ENCODE data around the gene OSBPL10. TPM values are rescaled to one million over a fixed set of nuclear protein-coding genes. Genes with fewer than 3 reads are reported as not detected.

OSBPL10 gene
- total and polyA plus RNA-seq, 2 of the 4 experiments (the other 2 are of a cell fraction): 9.5 to 10.1 TPM

DNA sequence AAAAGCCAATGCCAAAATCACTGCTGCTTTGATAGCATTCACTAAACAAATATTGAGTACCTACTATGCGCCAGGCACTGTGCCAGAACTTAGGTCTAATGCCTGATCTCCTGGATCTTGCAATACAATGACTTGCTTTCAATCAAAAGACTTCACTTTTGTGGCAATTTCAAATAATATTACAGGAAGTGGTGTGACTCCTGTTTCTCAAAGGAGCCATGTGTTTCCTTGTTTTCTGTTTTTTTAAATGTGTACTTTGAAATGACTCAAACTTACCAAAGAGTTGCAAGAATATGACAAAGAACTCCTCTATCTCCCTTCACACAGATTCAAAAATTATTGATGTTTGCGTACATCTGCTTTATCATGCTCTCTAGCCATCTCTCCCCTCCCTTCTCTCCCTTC lies 18.3 kb downstream of the OSBPL10 start:
- no peak overlapping the region for H2AK5ac ChIP-seq (ENCODE audit: low read depth, low read length)
- H4K20me1 ChIP-seq (ENCODE audit: insufficient read depth, low read length): no peaks in the 10 kb centered on the region
- DNase-seq (peak; percentile 20), ATAC-seq (ENCODE audit: low read depth) (no peak)
- ChIA-PET CTCF (no interaction called here), POLR2A (ENCODE audit: unreplicated experiment) (no interaction called here)
- H3K27me3 ChIP-seq (ENCODE audit: control insufficient read depth, insufficient read depth, low read length): no peaks in the 10 kb centered on the region
- no peak overlapping the region for H3K9ac ChIP-seq (ENCODE audit: low read depth, low read length)
- TF ChIP-seq, protein P1, sequence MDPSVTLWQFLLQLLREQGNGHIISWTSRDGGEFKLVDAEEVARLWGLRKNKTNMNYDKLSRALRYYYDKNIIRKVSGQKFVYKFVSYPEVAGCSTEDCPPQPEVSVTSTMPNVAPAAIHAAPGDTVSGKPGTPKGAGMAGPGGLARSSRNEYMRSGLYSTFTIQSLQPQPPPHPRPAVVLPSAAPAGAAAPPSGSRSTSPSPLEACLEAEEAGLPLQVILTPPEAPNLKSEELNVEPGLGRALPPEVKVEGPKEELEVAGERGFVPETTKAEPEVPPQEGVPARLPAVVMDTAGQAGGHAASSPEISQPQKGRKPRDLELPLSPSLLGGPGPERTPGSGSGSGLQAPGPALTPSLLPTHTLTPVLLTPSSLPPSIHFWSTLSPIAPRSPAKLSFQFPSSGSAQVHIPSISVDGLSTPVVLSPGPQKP (IDR thresholded peaks at IDR 0.05; ENCODE audit: borderline replicate concordance, low read depth, low read length): no peak
- no peak for TF ChIP-seq RAD21 (IDR thresholded peaks at IDR 0.05; ENCODE audit: low read length)
- no peak for TF ChIP-seq MAFK (IDR thresholded peaks at IDR 0.05; ENCODE audit: low read depth, low read length)
- TF ChIP-seq RCOR1 (IDR thresholded peaks at IDR 0.05; ENCODE audit: insufficient replicate concordance, low read length): no peak
- TF ChIP-seq RFX5 (IDR thresholded peaks at IDR 0.05; ENCODE audit: low read depth, low read length): no peak
- TF ChIP-seq SMC3 (IDR thresholded peaks at IDR 0.05; ENCODE audit: low read depth, low read length): no peak
- TF ChIP-seq BHLHE40 (IDR thresholded peaks at IDR 0.05; ENCODE audit: low read depth, low read length): no peak
- no peak overlapping the region for H4K5ac ChIP-seq (ENCODE audit: low read depth, low read length)
- H3K4me1 ChIP-seq (ENCODE audit: control insufficient read depth, insufficient read depth, low read length): peaks cover 12% of the 10 kb centered on the region
- no peak overlapping the region for H2BK20ac ChIP-seq (ENCODE audit: low read depth, low read length)
- H3K18ac ChIP-seq (ENCODE audit: low read depth, low read length): no peak overlapping the region
- BruUV-seq (replicated peaks): no TSS peak
- no peak overlapping the region for H3K4me3 ChIP-seq (ENCODE audit: insufficient read depth, low read depth, low read length)
- H3K79me1 ChIP-seq (ENCODE audit: low read depth in 1 of 2, low read length in 2 of 2): peaks cover 12 to 21% of the 10 kb centered on the region in 2 experiments
- H3K14ac ChIP-seq (replicated peaks; ENCODE audit: low read depth, low read length): no peak overlapping the region
- peak overlapping the region; percentile 24; the same call in 1 of the 2 replicates for H3K4ac ChIP-seq (ENCODE audit: low read depth, low read length)
- no peak overlapping the region for H2BK5ac ChIP-seq (ENCODE audit: low read depth, low read length, poor library complexity, severe bottlenecking)
- dilution Hi-C loops (cut with HindIII; ENCODE audit: low sequenced_read_pairs, unreplicated experiment): no loop called here
- in situ Hi-C loops (cut with MboI; ENCODE audit: low sequenced_read_pairs): no loop called here
- no peak overlapping the region for H2AK9ac ChIP-seq (replicated peaks; ENCODE audit: low read depth, low read length, poor library complexity)
- intact Hi-C loops (cut with micrococcal nuclease): loop anchor here (5.0 kb wide), 1 partner anchor 36 kb away; no protein-coding TSS in a partner anchor
- H2BK120ac ChIP-seq (ENCODE audit: low read depth, low read length): peak overlapping the region; percentile 11; the same call in 1 of the 2 replicates
- WGBS, 2 experiments (ENCODE audit: extremely low coverage in 2 of 2, insufficient read length in 1 of 2): no CpG with 5 or more reads among the region's 2 CpGs
- H3K9me3 ChIP-seq (ENCODE audit: control insufficient read depth, insufficient read depth, low read length): no peaks in the 10 kb centered on the region
- no peak overlapping the region for H3K23ac ChIP-seq (ENCODE audit: low read depth, low read length)
- H4K91ac ChIP-seq (ENCODE audit: insufficient read depth, low read depth, low read length): no peak overlapping the region
- 0 out of 3 replicates have a peak overlapping the region, but pooled peaks have one; percentile 31 for H2BK15ac ChIP-seq (ENCODE audit: low read depth, low read length)
- H3K56ac ChIP-seq (ENCODE audit: extremely low read depth, insufficient read depth, low read length): no peak overlapping the region
- no peak overlapping the region for H2AFZ ChIP-seq (replicated peaks; ENCODE audit: low read length, poor library complexity)
- no peaks in the 10 kb centered on the region; the same call in none of the 2 replicates for H3K9me1 ChIP-seq (ENCODE audit: insufficient read depth, low read length)
- H4K8ac ChIP-seq (ENCODE audit: low read depth in 2 of 2, low read length in 2 of 2): no peak overlapping the region
- no peak overlapping the region for H3K4me2 ChIP-seq (ENCODE audit: low read depth, low read length)
- H3K36me3 ChIP-seq (ENCODE audit: control insufficient read depth, insufficient read depth, low read length): no peaks in the 10 kb centered on the region
- H3K27ac ChIP-seq (ENCODE audit: insufficient read depth, low read length): no peak overlapping the region
